ENCODE data around the gene SLC7A1.

Gene SLC7A1

DNA sequence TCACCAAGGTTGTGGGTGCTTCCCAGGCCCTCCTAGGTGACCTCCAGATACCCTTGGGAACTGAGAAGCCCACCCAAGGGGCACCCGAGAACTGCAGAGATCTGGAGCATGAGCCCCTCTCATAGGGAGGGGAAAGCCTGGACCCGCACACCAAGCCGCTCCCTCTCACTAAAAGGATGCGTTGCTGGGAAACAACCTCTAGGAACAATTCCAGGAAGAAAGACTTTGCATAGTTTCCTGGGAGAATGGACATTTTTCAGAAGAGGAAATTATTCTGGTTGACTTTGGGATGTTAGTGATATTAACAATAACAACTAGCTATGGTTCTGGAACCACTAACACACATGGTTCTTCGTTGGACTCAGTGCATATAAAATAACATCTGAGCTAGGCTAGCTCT lies 64.6 kb downstream of the SLC7A1 start:
- no peak for DNase-seq (ENCODE audit: low spot score)

DNA sequence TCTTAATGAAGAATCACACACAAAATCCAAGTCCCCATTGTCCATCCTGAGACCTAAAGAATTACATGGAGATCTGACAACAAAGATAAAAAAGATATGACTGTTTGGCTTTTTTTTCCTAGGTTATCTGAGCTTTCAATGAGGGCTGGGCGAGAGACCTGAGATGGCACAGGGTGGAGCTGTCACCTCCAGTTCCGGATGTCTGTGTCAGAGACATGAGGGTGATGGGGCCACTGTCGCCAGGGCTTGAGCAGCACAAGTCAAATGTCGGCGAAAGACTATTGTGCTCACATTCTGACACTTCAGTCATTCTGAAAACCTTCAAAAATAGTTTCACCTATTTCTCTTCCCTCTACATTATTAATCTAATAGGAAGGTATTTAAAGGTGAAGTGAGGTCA lies 65.7 kb downstream of the SLC7A1 start:
- DNase-seq (ENCODE audit: low spot score): no peak

DNA sequence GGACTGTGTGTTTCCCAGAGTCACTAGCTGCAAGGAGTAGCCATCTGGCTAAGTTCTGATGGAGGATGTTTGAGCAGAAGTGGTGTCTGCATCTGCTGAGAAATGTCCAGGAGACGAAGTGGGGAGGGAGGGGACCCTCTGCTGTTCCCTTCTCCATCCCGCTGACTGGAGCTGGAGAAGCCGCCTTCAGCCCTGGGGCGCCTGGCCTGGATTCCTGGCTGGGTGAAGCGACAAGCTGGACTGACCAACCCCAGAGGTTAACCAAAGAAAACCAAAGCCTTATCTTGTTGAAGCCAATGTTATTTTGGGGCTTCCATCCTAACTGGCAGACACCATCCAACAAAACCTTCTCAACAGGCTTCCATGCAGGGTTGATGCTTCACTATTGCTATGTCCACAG lies 67.6 kb downstream of the SLC7A1 start:
- no peak for DNase-seq (ENCODE audit: low spot score)

DNA sequence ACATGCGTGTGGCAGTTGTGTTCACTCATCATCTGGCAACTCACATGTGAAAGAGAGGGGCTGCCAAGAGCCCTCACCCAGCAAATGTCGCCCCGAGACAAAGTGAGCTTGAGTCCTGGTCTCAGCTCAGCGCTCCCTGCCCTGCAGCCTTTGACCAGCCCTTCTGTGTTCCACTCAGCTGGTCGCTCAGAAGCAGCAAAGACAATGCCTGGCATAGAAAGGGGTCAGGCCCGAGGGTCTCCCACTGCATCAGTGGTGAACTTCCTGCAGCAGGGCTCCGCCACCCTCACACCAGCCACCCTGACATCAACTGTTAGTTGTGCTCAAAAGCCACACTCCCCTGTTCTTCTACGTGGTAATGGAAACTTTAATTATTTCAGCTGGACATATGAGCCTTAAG lies 68.0 kb downstream of the SLC7A1 start:
- no peak for DNase-seq (ENCODE audit: low spot score)

DNA sequence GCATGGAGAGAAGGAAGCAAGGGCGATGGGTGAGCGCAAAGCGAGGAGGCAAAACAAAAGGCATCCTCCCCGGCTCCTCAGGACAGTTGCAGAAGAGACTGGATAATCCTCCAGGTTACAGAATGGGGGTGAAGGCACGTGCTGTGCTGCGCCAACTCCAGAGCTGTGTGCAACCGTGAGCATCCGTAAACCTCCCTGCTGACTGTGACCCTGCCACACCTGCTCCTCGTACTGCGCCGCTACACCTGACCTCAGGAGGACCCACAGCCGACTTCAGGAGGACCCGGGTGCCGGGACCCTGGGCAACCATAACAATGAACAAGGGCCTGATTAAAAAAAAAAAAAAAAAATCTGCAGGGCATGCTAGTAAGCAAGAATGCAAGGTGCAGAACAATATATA lies 68.7 kb downstream of the SLC7A1 start:
- no peak for DNase-seq (ENCODE audit: low spot score)

DNA sequence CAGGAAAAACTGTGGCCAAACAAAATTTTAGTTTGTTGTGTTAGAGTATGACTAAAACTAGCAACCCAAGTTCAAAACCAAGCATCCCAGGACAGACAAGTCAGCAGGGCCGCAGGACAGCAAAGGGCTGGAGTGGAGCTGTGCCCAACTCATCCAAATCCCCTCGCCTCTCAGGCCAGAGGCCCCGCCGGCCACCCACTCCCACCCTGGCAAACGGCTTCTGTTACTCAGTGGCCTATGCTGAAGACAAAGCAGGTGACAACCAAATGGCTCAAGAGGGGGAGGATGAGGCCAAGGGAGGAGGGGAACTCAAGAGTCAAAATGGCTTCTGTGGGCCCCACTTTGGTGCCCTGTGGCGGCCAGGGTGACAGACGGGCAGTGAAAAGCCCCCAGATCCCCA lies 69.7 kb downstream of the SLC7A1 start:
- no peak for DNase-seq (ENCODE audit: low spot score)

DNA sequence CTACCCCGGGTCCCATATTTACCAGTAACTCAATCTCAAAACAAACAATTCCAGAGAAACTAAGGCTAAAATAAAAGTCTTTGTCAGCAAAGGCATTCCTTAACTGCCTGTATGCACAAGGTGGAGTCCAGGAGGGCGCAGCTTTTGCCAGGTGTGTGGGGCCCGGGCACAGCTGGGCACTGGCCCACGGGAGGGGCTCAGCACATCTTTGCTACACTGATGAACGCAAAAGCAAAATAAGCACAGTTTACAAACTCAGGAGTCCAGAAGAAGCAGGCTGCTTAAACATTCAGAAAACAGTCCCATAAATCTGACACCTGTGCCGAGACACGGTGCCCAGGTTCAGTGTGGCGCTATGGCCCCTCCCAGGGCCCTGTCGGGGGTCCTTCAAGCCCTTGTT lies 70.8 kb downstream of the SLC7A1 start:
- DNase-seq (ENCODE audit: low spot score): no peak

DNA sequence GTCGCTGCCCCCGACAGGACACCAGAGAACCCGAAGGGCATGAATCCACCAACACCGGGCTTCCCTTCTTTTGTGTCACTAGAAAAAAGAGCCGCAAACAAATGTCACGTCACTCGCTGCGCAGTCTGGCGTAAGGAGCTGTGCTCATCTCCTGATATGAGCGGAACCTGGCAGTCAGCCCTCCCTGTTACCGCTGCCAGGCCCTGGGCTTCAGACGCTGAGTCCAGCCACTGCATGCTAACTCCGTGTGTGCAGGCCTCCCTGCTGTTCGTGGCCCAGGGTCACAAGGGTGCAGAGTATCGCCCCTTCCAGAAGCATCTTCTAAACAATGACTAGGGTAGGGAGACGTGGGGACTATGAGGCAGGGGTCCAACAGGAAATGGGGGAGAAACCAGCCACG lies 71.3 kb downstream of the SLC7A1 start:
- DNase-seq (ENCODE audit: low spot score): no peak

DNA sequence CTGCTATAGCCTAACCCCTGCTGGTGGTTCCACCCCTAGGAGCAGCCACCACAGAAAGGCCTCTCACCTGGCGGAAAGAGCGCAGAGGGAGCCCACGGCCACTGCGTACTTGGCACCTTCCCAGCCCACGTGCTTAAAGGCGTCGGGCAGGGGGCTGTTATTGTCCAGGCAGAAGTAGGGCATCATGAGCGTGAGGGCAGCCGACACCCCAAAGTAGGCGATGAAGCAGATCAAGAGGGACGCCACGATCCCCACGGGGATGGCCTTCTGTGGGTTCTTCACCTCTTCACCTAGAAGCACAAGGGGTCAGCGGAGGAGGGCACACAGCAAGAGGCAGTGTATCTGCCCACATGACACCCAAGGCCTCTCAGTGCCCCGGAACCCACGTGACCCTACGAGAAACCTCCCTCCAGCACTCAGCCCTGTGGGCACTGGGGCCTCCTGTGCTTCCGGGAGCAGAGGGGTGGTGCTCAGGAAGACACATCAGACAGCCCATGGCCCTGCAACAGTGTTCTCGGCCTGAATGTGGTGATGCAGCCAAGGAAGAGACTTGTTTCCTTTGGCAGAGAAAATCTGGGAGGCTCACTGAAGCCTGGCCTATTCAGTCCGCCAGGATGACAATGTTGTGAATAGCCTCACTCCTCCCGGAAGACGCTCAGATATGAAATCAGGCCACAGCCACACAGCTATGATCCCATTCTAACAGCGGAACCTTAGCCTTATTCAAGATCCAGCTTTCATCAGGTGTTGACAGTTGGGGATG lies 72.1 kb downstream of the SLC7A1 start:
- no peak for DNase-seq (ENCODE audit: low spot score)

DNA sequence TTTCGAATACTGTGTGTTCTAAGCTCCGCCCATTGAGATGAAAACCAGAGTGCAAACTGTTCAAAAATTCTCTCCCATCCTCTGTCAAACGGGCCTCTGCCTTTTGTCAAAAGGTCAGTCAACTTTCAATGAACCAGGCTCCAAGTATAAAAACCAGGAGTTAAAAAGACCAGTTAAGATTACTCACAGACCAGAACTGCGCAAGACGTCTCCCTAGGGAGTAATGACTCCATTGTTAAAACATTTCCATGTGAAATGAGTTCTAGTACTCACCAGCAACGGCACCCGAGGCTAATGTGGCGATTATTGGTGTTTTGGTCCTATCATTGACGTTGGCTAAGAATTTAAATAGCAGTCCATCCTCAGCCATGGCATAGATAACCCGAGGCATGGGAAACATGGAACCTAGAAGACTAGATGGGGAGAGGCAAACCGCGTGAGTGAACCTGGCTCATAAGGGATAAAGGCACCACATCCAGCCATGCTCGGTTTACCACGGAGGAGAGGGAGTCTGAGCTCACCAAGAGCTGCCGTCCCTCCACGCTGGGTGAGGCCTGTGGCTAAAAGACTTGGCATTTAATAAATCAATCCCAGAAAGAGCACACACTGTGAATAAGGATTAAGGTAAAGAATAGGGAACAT lies 73.3 kb downstream of the SLC7A1 start:
- DNase-seq (ENCODE audit: low spot score): no peak

DNA sequence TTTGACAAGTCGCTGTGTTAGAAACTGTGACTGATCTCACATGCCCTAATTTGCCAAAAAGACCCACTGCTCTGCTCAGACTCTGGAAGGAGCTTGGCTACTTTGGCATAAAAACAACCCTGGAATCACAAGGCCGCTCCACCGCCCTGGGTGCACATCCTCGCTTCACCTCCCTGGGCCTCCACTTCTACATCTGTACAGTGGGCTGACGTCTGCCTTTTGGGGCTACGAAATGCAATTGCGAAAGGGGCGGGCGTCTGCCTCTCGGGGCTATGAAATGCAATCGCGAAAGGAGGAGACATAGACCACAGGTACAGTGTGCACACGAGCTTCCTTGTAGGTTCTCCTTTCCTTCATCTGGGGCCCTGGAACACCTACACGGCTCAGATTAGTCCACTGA lies 74.2 kb downstream of the SLC7A1 start:
- DNase-seq (ENCODE audit: low spot score): no peak

DNA sequence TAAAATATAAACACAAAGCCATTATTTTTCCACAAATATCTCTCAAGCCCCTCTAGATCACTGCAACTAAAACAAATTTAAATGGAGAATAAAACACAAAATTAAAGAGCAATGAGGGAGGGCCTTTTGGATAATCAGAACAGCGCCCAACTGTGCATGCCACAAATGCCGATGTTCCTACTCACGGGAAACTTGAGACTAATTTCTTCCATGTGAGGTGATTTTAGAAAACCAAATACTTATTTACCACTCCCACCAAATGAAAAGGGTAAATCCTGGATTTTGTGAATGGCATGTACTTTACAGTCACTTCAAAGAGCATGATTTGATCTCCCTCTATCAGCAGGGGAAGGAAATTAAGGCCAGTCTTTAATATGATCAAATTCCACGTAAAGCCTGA lies 74.8 kb downstream of the SLC7A1 start:
- no peak for DNase-seq (ENCODE audit: low spot score)

DNA sequence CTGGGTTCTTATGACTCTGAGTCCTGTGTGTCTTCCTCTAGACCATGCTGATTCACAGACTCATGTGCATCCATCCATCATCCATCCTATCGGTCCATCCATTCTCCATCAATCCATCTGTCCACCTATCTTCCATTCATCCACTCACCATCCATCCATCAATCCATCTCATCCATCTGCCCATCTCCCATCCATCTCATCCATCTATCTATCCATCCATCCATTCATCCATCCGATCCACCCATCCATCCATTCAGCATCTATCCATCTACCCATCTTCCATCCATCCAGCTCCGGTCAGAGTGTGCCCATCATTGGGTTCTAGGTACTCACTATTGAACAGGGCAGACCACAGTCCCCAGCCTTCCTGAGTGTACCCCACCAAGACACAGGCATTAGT lies 75.6 kb downstream of the SLC7A1 start:
- no peak for DNase-seq (ENCODE audit: low spot score)

DNA sequence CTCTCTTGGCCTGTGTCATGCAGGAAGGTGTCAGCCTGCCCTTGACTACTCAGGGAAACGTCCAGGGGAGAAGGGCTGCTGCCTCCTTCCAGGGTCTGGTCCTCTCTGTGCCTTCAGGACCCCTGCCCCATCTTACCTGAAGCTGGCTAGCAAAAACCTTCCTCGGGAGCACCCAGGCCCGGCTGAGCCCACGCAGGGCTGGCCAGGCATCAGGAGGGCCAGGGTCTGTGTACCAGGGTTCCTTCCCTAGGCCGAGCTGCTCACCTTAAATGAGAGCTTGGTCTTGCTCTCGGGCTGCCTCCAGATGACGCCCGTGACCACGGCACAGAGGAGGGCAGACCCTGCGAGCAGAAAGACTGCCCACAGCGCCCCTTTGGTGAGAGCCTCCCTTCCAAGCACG lies 78.6 kb downstream of the SLC7A1 start:
- DNase-seq (ENCODE audit: low spot score): no peak

DNA sequence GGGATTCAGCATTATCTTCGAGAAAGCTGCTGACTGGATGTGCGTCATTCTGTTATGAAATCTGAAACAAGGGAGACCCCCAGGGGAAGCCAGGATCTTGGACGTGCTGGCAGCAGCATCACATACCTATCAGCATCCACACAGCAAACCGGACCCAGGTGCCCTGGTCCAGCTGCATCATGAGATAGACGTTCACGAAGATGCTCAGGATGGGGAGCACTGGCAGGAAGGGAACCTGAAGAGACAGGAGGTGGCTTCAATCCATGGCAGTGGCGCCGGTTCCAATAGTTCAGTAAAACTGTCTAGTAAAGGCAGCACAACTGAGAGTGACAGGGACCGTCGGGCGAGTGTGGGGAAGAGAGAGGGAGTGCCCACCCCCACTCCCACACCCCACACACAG lies 79.5 kb downstream of the SLC7A1 start:
- DNase-seq (ENCODE audit: low spot score): no peak

DNA sequence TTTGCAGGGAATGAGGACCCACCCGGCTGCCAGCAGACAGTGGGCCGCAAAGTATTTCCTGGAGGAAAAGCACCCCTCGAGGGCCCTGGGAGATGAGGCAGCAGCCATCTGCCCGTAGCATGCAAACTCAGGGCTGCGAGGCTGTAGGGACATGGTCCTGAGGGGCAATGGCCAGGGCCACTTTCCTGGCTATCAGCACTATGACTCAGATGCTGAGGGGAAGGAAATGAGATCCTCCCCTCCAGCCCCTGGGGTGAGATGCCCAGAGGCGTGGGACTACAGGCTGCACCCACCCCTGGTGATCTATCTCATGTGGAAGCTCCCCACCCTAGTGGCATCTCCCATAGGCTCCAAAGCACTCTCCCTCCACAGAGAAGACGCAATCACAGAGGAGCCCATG lies 80.1 kb downstream of the SLC7A1 start:
- DNase-seq (ENCODE audit: low spot score): no peak

DNA sequence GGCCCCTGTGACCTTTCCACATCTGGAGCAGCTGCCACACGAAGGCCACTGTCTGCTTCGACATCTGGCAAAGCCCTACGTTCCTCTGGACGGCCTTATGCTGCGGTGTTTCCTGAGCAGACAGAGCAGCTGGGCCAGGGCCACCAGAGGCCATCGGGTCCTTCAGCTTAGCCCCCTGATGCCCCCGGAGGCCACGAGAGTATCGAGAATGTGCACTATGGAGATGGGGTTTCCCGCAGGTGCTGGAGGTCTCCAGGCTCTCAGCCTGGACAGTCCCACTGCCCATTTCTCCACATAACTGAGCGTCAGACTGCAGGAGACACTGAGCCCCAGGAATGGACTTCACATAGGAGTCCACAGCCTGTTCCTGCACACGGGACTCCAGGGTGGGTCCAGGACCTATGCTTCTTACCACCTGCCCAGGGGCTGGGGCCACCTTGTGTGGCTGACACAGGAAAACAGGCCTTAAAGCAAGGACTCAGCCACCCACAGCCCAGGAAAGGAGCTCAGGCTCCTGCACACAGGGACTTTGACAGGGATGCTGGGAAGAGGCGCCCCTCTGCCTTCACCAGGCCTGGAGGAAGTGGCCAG lies 80.7 kb downstream of the SLC7A1 start:
- no peak for DNase-seq (ENCODE audit: low spot score)

DNA sequence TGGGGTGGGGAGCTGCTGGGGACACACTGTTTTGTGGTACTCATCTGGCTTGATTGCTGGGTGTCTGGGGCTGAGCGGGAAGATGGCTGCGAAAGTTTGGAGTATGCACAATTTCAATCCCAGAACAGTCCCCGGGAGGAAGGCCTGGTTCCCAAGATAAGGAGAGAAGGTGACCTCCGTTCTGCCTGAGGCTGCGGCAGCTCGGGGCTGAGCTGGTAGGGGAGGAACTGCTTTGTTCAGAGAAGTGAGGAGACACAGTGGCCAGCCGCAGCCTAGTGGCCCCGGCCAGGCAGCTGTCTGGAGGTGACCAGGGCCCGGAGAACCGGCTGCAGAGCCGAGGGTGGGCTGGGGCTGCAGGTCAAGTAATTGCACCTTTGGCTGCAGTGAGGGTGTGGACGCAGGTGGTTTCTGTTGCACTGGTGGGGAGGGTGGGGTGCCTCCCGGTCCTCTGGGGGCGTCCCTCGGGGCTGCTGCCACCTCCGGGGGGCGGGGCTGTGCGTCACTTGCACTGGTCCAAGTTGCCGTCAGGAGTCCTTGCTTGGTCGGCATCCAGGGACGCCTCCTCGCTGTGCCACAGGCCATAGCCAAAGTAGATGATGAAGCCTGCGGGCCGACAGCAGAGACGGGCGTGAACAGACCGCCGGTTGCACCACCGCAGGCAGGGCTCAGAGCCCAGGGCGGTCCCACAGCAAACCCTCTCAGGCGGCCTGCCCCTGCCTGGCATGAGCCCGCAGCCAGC lies 81.3 kb downstream of the SLC7A1 start:
- no peak for DNase-seq (ENCODE audit: low spot score)

DNA sequence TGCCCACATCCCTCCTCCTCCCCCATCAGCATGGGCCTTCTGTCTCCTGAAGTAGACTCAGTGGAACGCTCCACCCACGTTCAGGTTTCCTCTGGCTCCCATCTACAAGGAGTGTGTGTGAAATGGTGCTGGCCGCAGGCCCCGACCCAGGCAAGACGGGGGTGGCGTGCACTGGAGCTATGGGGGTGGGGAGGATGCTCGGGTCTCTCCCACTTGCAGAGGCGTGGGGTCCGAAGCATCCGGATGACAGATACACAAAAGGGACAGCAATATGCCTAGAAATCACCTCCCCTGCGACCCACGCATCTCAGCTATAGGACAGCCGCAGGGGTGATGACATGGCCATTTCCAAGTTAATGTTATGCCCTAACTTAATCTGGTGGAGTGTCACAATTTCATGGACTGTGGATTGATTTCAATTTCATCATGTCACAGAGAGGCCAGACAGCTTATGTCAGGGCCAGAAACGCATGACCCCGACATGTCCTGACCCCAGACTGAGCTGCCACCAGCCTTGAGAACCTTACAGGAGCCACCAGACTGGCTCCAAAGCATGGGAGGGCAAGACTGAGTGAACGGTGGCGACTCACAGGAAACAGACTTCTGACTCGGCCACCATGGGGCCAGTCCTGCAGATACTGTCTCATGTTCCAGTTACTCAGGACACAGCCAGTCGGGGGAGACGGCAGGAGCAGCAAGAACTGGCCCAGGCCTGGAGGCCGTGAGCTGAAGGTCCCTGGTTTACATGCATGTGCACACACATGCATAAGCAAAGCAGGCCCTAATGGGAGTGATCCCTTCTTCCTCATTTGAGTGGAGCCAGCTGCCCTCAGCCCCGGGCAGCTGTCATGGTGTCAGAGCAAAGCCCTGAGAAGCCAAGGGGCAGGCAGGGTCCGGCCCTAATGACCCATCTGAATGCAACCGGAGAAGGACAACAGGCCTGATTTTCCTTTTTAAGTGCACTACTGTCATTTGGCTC lies 82.2 kb downstream of the SLC7A1 start:
- no peak for DNase-seq (ENCODE audit: low spot score)

DNA sequence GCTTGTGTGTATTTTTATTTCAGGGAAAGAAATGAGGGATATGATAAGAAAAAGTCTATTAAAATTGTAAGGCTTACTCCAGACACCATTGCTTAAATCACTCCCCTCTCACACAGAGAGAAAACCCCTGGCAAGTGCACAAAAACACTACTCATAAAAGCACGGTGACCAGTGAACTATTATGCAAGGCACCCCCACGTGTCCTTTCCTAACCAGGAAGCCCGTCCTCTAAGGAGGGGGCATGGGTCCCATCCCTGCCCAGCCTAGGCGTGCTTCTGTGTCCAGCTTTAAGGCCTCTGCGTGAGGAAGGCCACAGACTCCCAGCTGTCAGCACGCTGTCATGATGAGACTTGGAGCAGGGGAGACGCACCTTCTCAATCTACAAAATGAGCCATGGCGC lies 83.5 kb downstream of the SLC7A1 start:
- no peak for DNase-seq (ENCODE audit: low spot score)

DNA sequence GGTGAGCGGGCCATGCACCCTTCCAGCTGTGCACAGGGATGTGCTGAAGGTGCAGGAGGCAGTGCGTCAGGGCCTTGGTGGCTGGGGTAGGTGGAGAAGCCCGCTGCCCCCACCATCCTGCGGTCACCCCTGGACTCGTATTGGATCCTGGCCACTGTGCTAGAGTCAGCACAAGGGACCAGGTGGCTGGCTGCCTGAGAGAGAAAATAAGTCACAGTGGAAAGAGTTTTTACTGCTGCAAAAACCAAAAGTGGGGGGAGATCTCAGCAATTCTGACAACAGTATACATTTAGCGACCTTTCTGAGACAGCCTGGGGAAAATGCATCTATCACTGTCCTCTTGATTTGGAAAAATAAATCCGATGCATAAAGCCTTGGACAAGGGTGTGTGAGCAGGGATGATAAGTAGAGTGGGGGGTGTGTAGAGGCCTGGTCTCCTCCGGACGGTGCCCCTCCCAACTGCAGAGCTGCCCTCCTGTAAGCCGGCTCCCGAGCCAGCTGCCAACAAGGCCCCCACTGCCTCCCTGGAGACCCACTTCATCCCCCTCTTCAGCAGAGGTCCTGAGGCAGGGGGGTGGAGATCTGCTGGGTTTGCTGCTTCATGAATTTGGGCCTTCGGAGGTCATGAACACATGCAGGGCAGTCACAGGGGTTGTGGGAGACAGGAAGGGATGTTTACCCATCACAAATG lies 84.2 kb downstream of the SLC7A1 start:
- DNase-seq (ENCODE audit: low spot score): no peak

Data from iPS-NIHi11 (cell line).